ENCODE data around the gene TAP2. TPM values are rescaled to one million over a fixed set of nuclear protein-coding genes. Genes with fewer than 3 reads are reported as not detected.
A peak's percentile ranks its signal among the peaks of the same experiment; 100 is the strongest.

TAP2 gene
- total and polyA plus RNA-seq, 2 of the 13 experiments (the other 11 are each of a cell fraction or from before 2014, with no cell fraction given): 10.3 to 17.6 TPM

DNA sequence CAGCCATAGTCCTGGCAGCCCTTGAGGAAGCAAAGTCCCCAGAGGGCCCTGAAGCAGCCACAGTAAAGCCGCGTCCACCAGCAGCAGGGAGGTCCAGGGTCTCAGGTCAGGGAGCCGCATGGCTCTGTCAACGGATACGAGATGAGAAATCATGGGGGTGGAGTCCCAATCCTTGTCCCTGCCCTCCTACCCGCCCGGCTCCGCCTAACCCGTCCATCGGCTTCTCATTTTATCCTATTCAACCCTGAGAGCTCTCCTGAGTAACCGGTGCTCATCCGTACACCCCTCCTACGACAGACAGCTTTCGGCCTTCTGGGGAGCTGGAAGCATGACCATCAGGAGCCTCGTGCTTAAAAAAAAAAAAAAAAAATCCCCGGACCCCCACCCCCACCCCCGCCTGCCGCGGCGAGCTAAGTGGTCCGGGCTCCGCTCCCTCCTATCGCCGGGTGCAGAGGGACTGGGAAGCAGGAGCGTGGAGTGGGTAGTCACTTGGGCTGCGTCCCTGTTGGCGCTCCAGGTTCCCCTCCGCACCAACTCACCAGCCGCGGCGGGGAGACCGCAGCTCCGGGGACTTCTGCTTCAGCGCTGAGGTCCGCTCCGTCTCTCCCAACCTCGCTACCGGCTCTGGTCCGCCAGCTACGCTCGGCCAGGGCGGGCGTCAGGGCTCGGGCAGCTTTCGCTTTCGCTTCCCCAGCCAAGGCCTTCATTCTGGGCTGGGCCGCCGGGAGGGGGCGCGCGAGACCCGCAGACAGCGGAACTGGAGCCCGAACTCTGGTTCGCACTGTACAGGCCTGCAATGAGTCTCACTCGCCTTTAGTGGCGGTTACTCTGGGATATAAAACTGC, at the start of gene TAP2 (continued):
- TF ChIP-seq, protein P1, sequence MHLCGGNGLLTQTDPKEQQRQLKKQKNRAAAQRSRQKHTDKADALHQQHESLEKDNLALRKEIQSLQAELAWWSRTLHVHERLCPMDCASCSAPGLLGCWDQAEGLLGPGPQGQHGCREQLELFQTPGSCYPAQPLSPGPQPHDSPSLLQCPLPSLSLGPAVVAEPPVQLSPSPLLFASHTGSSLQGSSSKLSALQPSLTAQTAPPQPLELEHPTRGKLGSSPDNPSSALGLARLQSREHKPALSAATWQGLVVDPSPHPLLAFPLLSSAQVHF (CRISPR knock-in tag; IDR thresholded peaks at IDR 0.05): no peak
- TF ChIP-seq HNRNPK (IDR thresholded peaks at IDR 0.05; ENCODE audit: low read depth, low read length, poor library complexity, severe bottlenecking) (no peak), ZNF816 (CRISPR knock-in tag; IDR thresholded peaks at IDR 0.05; ENCODE audit: borderline replicate concordance) (no peak), ZMAT3 (CRISPR knock-in tag; conservative IDR thresholded peaks at IDR 0.05) (no peak), ZNF598 (CRISPR knock-in tag; IDR thresholded peaks at IDR 0.05; ENCODE audit: borderline replicate concordance) (peak; percentile 84; the same call in 1 of the 2 replicates), ZNF766 (CRISPR knock-in tag; IDR thresholded peaks at IDR 0.05; ENCODE audit: borderline replicate concordance) (0 out of 2 replicates have a peak, but pooled peaks have one; percentile 25), ZNF510 (CRISPR knock-in tag; IDR thresholded peaks at IDR 0.05; ENCODE audit: low read depth) (no peak), ZNF256 (CRISPR knock-in tag; conservative IDR thresholded peaks at IDR 0.05) (no peak), ATRX (CRISPR knock-in tag; IDR thresholded peaks at IDR 0.05; ENCODE audit: borderline replicate concordance) (no peak), ZNF550 (CRISPR knock-in tag; IDR thresholded peaks at IDR 0.05; ENCODE audit: borderline replicate concordance) (no peak; the same call in 1 of the 2 replicates), NFE2L2 (IDR thresholded peaks at IDR 0.05; ENCODE audit: low read length) (no peak), ARNT (IDR thresholded peaks at IDR 0.05) (no peak)
- TF ChIP-seq, protein P2, sequence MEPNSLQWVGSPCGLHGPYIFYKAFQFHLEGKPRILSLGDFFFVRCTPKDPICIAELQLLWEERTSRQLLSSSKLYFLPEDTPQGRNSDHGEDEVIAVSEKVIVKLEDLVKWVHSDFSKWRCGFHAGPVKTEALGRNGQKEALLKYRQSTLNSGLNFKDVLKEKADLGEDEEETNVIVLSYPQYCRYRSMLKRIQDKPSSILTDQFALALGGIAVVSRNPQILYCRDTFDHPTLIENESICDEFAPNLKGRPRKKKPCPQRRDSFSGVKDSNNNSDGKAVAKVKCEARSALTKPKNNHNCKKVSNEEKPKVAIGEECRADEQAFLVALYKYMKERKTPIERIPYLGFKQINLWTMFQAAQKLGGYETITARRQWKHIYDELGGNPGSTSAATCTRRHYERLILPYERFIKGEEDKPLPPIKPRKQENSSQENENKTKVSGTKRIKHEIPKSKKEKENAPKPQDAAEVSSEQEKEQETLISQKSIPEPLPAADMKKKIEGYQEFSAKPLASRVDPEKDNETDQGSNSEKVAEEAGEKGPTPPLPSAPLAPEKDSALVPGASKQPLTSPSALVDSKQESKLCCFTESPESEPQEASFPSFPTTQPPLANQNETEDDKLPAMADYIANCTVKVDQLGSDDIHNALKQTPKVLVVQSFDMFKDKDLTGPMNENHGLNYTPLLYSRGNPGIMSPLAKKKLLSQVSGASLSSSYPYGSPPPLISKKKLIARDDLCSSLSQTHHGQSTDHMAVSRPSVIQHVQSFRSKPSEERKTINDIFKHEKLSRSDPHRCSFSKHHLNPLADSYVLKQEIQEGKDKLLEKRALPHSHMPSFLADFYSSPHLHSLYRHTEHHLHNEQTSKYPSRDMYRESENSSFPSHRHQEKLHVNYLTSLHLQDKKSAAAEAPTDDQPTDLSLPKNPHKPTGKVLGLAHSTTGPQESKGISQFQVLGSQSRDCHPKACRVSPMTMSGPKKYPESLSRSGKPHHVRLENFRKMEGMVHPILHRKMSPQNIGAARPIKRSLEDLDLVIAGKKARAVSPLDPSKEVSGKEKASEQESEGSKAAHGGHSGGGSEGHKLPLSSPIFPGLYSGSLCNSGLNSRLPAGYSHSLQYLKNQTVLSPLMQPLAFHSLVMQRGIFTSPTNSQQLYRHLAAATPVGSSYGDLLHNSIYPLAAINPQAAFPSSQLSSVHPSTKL (CRISPR knock-in tag; IDR thresholded peaks at IDR 0.05): peak; percentile 82
- TF ChIP-seq, protein P3, sequence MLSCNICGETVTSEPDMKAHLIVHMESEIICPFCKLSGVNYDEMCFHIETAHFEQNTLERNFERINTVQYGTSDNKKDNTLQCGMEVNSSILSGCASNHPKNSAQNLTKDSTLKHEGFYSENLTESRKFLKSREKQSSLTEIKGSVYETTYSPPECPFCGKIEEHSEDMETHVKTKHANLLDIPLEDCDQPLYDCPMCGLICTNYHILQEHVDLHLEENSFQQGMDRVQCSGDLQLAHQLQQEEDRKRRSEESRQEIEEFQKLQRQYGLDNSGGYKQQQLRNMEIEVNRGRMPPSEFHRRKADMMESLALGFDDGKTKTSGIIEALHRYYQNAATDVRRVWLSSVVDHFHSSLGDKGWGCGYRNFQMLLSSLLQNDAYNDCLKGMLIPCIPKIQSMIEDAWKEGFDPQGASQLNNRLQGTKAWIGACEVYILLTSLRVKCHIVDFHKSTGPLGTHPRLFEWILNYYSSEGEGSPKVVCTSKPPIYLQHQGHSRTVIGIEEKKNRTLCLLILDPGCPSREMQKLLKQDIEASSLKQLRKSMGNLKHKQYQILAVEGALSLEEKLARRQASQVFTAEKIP (CRISPR knock-in tag; IDR thresholded peaks at IDR 0.05; ENCODE audit: borderline replicate concordance): no peak
- TF ChIP-seq, protein P4, sequence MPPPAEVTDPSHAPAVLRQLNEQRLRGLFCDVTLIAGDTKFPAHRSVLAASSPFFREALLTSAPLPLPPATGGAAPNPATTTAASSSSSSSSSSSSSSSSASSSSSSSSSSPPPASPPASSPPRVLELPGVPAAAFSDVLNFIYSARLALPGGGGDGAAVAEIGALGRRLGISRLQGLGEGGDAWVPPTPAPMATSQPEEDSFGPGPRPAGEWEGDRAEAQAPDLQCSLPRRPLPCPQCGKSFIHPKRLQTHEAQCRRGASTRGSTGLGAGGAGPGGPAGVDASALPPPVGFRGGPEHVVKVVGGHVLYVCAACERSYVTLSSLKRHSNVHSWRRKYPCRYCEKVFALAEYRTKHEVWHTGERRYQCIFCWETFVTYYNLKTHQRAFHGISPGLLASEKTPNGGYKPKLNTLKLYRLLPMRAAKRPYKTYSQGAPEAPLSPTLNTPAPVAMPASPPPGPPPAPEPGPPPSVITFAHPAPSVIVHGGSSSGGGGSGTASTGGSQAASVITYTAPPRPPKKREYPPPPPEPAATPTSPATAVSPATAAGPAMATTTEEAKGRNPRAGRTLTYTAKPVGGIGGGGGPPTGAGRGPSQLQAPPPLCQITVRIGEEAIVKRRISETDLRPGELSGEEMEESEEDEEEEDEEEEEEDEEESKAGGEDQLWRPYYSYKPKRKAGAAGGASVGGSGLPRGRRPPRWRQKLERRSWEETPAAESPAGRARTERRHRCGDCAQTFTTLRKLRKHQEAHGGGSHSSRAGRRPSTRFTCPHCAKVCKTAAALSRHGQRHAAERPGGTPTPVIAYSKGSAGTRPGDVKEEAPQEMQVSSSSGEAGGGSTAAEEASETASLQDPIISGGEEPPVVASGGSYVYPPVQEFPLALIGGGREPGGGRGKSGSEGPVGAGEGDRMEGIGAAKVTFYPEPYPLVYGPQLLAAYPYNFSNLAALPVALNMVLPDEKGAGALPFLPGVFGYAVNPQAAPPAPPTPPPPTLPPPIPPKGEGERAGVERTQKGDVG (CRISPR knock-in tag; IDR thresholded peaks at IDR 0.05; ENCODE audit: borderline replicate concordance): peak; percentile 90; the same call in 1 of the 2 replicates
- TF ChIP-seq, protein P5, sequence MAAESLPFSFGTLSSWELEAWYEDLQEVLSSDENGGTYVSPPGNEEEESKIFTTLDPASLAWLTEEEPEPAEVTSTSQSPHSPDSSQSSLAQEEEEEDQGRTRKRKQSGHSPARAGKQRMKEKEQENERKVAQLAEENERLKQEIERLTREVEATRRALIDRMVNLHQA (CRISPR knock-in tag; IDR thresholded peaks at IDR 0.05): 0 out of 2 replicates have a peak, but pooled peaks have one; percentile 56
